Progenitor cell of endocrine pancreas (in vitro differentiated cells): ENCODE results near the gene FOXJ3. TPM values are rescaled to one million over a fixed set of nuclear protein-coding genes. Genes with fewer than 3 reads are reported as not detected.
"Not testable (repeated sequence)": the region's sequence is repeated elsewhere in the genome, so short reads cannot be mapped to it uniquely, and the experiment has no call there.

Experiments used
- DNase-seq: peaks from one replicate; pipeline ENCODE4 v3.0.0; 2021; ENCODE audit warnings: low spot score; ENCODE audit not compliant: unreplicated experiment
- H3K27ac Mint-ChIP-seq: 2 replicates; pipeline ENCODE4 v1.8.0; 2021; ENCODE audit warnings: mild to moderate bottlenecking, moderate library complexity, mixed read lengths
- H3K27me3 Mint-ChIP-seq: 2 replicates; pipeline ENCODE4 v1.8.0; 2021; ENCODE audit warnings: mixed read lengths
- H3K36me3 Mint-ChIP-seq: 2 replicates; pipeline ENCODE4 v1.8.0; 2022; ENCODE audit warnings: mixed read lengths; ENCODE audit not compliant: insufficient read depth
- H3K4me1 Mint-ChIP-seq: 2 replicates; pipeline ENCODE4 v1.8.0; 2021; ENCODE audit warnings: low read depth, mixed read lengths
- H3K4me3 Mint-ChIP-seq: 2 replicates; pipeline ENCODE4 v1.8.0; 2021; ENCODE audit warnings: low read depth, mild to moderate bottlenecking, moderate library complexity, mixed read lengths
- H3K9me3 Mint-ChIP-seq: 2 replicates; pipeline ENCODE4 v1.8.0; 2021; ENCODE audit warnings: low read depth, mixed read lengths
- total RNA-seq: library from RNA; stranded (reverse); gene quantifications from 2 replicates; pipeline ENCODE4 v1.2.1, GENCODE V29; 2021
- TF ChIP-seq, protein P1 (sequence below): fragments of 200-600 bp; sonication (generic); IDR thresholded peaks from one replicate; pipeline ENCODE4 v1.5.0; 2021; ENCODE audit warnings: antibody characterized with exemption, mild to moderate bottlenecking; ENCODE audit not compliant: unreplicated experiment

Gene FOXJ3
- total RNA-seq, 1 donor from 2014 or later = 63.0 TPM

DNA sequence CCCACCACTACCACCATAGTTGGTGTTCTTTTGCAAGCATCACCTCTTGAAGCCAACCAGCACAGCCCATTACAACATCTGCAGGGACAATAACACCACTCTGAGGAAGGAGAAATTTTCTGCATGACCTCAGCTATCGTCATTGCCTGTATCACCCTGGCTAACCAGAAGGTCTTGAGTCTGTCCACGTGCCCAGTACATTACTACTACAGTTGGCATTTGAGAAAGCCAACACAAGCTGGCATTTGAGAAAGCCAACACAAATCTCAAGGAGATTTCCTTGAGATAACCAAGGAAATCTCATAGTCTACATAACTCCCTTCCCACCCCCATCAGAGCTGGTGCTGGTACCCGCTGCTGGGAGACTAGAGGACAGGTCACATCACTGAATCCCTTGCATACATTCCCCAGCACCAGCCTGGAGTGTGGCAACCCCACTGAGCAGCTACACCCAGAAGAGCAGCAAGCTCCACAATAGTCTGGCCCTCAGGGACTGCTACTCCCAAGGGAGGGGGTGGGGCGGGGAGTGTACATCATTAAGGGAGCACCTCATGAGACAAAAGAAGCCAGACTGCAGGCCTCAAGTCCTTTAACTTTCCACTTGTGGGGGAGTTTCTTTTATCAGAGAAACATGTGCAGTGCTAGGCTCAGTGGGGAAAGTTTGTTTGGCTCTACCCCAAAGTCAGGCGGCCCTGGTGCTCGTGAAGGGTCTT lies 124.5 kb downstream of the FOXJ3 start:
- peaks cover 16% of the 10 kb centered on the region for H3K9me3 Mint-ChIP-seq
- H3K27ac Mint-ChIP-seq = no peak overlapping the region
- DNase-seq = no peak
- TF ChIP-seq, protein P1, sequence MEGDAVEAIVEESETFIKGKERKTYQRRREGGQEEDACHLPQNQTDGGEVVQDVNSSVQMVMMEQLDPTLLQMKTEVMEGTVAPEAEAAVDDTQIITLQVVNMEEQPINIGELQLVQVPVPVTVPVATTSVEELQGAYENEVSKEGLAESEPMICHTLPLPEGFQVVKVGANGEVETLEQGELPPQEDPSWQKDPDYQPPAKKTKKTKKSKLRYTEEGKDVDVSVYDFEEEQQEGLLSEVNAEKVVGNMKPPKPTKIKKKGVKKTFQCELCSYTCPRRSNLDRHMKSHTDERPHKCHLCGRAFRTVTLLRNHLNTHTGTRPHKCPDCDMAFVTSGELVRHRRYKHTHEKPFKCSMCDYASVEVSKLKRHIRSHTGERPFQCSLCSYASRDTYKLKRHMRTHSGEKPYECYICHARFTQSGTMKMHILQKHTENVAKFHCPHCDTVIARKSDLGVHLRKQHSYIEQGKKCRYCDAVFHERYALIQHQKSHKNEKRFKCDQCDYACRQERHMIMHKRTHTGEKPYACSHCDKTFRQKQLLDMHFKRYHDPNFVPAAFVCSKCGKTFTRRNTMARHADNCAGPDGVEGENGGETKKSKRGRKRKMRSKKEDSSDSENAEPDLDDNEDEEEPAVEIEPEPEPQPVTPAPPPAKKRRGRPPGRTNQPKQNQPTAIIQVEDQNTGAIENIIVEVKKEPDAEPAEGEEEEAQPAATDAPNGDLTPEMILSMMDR = no peak
- peaks cover 20% of the 10 kb centered on the region for H3K36me3 Mint-ChIP-seq
- no peaks in the 10 kb centered on the region for H3K27me3 Mint-ChIP-seq
- H3K4me3 Mint-ChIP-seq = no peak overlapping the region
- peaks cover 2% of the 10 kb centered on the region for H3K4me1 Mint-ChIP-seq

DNA sequence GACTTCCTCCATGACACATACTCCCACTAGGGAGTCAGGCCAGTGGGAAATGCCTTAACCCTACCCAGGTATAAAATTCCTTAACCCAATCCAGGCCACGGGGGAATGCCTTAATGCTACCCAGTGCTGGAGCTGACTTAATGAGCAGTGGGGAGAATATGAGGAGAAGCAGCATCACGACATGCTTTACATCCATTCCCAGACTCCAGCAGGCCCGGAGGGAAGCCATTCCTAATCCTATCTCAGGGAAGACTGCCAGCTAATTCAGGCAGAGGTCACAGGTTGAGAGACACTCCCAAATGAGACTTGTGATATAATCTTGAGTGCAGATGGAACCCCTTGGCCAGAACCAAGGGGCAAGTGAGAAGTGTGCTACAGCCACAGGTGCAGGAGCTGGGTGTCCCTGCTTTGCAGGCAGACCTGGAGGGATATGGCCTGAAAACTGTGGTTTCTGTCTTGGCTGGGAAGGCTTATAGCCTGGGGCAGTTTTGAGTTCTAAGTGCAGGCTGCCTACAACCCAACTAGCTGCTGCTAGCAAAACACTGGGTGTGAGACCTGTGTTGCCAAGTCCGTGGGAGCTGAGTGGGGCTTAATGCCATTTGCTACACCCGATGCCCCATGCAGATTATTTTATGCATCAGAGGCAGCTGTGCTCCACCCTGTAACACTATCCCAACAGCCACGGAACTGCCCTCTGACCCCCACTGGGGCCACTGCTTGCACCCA lies 125.3 kb downstream of the FOXJ3 start:
- H3K4me3 Mint-ChIP-seq = no peak overlapping the region
- no peak overlapping the region for H3K27ac Mint-ChIP-seq
- H3K4me1 Mint-ChIP-seq = peaks cover 4% of the 10 kb centered on the region
- TF ChIP-seq, protein P1 = no peak
- DNase-seq = no peak
- H3K27me3 Mint-ChIP-seq = no peaks in the 10 kb centered on the region
- peaks cover 16% of the 10 kb centered on the region for H3K9me3 Mint-ChIP-seq
- peaks cover 22% of the 10 kb centered on the region for H3K36me3 Mint-ChIP-seq

DNA sequence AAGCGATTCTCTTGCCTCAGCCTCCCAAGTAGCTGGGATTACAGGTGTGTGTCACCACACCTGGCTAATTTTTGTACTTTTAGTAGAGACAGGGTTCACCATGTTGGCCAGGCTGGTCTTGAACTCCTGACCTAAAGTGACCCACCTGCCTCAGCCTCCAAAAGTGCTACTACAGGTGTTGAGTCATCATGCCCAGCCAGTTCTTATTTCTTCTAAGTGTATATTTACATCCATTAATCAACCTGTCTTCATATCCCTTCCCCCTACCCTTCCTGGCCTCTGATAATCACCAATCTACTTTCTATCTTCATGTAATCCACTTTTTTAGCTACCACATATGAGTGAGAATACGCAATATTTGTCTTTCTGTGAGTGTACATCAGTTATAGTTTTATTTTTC lies 128.1 kb downstream of the FOXJ3 start:
- H3K9me3 Mint-ChIP-seq = peaks cover 21% of the 10 kb centered on the region
- not testable (repeated sequence) for DNase-seq, H3K4me3 Mint-ChIP-seq, H3K27me3 Mint-ChIP-seq, H3K27ac Mint-ChIP-seq, H3K4me1 Mint-ChIP-seq
- H3K36me3 Mint-ChIP-seq = peaks cover 25% of the 10 kb centered on the region

DNA sequence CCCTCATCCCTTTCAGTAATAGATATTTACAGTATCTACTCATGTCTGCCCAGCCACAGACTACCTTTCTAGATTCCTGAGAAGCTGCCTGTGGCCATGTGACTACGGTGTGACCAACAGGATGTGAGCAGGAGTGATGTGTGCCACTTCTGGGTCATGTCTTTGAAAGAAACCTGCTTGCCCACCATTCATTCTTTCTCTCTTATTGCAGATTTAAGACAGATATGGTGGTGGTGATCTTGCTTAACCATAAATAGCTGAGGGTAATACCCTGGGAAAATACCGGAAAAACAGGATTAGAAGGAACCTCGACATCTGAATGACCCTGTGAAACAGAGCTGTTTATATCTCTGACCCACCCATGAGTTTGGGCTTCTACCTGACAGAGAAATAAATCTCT lies 128.9 kb downstream of the FOXJ3 start:
- Mint-ChIP-seq H3K9me3 (peaks cover 21% of the 10 kb centered on the region), H3K36me3 (peaks cover 26% of the 10 kb centered on the region), H3K4me1 (peaks cover 10% of the 10 kb centered on the region)

DNA sequence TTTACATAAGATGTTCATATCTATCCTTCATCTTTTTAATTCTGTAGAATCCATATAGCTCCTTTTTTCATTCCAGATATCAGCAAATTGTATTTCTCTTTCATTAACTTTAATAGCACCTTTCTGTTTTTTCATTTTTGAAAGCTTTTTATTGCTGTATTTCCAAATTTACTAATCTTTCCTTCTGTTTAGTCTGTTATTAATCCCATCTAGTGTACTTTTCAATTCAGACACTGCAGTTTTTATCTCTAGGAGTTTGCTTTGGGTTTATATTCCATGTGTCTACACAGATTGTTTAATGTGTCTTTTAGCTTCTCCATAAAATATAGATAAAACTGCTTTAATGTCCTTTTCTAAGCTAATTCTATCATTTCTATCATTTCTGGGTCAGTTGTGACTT lies 133.0 kb downstream of the FOXJ3 start:
- H3K4me3 Mint-ChIP-seq = no peak overlapping the region

More for the DNA sequence above, 128.9 kb downstream of the FOXJ3 start:
- H3K27ac Mint-ChIP-seq = peak overlapping the region; percentile 67
- no peaks in the 10 kb centered on the region for H3K27me3 Mint-ChIP-seq
- TF ChIP-seq, protein P1 = no peak
- H3K4me3 Mint-ChIP-seq = no peak overlapping the region
- DNase-seq = no peak

More for the DNA sequence above, 133.0 kb downstream of the FOXJ3 start:
- TF ChIP-seq, protein P1 = no peak
- no peak for DNase-seq
- Mint-ChIP-seq H3K27ac (no peak overlapping the region), H3K9me3 (peaks cover 8% of the 10 kb centered on the region), H3K27me3 (no peaks in the 10 kb centered on the region), H3K4me1 (peaks cover 18% of the 10 kb centered on the region), H3K36me3 (peaks cover 35% of the 10 kb centered on the region)
